HG03139 (cell line): Measurements from ENCODE around the gene CALML4.
A peak's percentile ranks its signal among the peaks of the same experiment; 100 is the strongest.
"Not testable (repeated sequence)": the region's sequence is repeated elsewhere in the genome, so short reads cannot be mapped to it uniquely, and the experiment has no call there.

ENCODE experiments used
- ATAC-seq: cut with Tn5 transposase; IDR thresholded peaks from one replicate; pipeline ENCODE4 v1.9.1; 2021; ENCODE audit not compliant: unreplicated experiment

The CALML4 gene

DNA sequence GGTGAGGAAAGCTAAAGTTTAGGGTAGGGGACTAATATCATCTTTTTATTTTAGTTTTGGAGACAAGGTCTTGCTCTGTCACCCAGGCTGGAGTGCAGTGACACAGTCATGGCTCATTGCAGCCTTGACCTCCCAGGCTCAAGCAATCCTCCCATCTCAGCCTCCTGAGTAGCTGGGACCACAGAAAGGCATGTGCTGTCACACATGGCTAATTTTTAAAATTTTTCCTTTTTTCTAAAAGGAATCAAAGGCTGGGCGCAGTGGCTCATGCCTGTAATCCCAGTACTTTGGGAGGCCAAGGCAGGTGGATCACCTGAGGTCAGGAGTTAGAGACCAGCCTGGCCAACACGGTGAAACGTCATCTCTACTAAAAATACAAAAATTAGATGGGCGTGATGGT lies 20.3 kb upstream of the CALML4 start:
- not testable (repeated sequence) for ATAC-seq

DNA sequence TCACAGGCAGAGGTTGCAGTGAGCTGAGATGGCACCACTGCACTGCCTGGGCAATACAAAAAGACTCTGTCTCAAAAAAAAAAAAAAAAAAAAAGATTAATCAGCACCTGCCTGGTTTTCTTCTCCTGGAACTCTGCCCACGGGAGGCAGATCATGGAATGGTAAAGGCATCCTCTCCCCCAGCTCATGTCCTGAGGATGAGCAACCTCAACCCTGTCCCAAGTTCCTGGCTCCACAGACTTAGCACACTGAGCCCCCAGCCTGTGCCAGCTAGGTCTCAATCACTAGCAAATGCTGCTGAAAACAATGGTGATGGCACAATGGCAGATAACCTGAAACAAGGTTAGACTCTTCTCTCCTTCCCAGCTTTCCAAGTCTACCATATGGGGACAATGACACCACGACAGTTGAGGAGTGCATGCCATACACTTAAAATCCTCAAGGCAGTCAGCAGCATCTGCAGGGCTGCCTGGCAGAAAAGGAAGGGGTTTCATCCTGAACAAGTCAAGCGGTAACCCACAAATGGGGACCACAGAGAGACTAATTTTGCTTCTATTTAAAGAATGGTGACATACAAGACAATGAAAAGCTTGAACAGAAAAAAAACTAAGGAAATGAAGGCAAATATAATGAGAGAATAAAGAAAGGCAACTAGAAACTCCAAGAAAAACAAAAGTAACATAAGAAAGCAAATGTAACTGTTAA lies 19.6 kb upstream of the CALML4 start:
- ATAC-seq, result no peak

DNA sequence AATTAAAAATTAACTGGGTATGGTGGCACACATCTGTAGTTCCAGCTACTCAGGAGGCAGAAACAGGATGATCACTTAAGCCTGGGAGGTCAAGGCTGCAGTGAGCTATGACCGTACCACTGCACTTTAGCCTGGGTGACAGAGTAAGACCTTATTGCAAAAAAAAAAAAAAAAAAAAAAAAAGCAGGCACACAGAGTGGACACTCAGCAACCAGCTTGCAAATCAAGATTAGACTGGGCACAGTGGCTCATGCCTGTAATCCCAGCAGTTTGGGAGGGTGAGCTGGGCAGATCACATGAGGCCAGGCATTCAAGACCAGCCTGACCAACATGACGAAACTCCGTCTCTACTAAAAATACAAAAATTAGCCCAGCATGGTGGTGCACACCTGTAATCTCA lies 19.0 kb upstream of the CALML4 start:
- ATAC-seq, result no peak

DNA sequence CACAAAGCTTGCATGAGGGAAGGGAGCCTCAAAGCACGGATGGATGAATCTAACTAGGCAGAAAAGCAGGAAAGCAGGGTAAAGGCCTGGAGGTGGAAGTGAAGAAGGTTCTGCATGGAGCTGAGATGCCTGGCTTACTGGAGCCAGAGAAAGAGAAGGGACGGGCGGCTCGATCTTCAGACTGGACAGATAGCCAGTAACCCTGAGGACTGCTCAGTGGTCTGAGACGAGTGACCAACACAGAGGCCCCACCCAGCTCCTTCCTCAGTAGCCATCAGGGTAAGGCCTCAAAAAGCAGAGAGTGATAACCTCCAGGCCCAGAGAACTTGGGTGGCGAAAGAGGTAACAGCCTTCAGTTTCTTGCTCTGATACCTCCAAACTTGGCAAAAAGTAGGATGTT lies 18.0 kb upstream of the CALML4 start:
- ATAC-seq, result no peak

DNA sequence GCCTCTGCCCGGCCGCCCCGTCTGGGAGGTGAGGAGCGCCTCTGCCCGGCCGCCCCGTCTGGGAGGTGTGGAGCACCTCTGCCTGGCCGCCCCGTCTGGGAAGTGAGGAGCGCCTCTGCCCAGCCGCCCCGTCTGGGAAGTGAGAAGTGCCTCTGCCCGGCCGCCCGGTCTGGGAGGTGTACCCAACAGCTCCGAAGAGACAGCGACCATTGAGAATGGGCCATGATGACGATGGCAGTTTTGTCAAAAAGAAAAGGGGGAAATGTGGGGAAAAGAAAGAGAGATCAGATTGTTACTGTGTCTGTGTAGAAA lies 17.3 kb upstream of the CALML4 start:
- ATAC-seq, result not testable (repeated sequence)

DNA sequence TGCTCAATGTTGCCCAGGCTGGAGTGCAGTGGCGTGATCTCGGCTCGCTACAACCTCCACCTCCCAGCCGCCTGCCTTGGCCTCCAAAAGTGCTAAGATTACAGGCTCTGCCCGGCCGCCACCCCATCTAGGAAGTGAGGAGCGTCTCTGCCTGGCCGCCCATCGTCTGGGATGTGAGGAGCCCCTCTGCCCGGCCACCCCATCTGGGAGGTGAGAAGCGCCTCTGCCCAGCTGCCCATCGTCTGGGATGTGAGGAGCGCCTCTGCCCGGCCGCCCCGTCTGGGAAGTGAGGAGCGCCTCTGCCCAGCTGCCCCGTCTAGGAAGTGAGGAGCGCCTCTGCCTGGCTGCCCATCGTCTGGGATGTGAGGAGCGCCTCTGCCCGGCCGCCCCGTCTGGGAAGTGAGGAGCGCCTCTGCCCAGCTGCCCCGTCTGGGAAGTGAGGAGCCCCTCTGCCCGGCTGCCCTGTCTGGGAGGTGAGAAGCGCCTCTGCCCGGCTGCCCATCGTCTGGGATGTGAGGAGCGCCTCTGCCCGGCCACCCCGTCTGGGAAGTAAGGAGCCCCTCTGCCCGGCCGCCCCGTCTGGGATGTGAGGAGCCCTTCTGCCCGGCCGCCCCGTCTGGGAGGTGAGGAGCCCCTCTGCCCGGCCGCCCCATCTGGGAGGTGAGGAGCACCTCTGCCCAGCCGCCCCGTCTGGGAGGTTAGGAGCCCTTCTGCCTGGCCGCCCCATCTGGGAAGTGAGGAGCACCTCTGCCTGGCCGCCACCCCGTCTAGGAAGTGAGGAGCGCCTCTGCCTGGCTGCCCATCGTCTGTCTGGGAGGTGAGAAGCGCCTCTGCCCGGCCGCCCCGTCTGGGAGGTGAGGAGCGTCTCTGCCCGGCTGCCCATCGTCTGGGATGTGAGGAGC lies 16.6 kb upstream of the CALML4 start:
- not testable (repeated sequence) for ATAC-seq

DNA sequence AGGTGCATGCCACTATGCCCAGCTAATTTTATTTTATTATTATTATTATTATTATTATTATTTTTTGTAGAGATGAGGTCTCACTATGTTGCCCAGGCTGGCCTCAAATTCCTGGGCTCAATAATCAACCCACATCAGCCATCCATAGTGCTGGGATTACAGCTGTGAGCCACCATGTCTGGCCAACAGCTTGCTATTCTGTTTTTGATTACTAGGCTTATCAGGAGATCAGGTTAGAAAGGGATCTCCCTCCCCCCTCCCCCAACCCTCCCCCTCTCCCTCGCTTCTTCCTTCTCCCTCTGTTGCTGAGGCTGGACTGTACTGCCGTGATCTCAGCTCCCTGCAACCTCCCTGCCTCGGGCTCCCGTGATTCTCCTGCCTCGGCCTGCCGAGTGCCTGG lies 15.8 kb upstream of the CALML4 start:
- no peak for ATAC-seq

DNA sequence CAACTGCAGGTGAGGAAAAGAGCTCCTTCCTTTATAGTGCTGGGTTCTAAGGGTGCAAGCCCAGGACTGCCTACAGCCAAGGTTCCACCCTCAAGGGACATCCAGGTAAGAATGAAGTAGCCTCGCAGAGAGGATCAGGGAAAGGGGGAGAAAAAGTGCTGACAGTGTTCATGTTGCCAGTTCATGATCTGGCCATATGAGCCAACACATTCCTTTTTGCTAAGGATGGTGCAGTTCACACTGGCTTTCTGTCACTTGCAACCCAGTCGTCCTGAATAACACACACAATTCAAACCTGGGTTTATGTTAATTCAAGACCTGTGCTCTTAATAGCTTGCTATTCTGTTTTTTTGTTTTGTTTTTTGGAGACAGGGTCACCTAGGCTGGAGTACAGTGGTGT lies 15.4 kb upstream of the CALML4 start:
- no peak for ATAC-seq

DNA sequence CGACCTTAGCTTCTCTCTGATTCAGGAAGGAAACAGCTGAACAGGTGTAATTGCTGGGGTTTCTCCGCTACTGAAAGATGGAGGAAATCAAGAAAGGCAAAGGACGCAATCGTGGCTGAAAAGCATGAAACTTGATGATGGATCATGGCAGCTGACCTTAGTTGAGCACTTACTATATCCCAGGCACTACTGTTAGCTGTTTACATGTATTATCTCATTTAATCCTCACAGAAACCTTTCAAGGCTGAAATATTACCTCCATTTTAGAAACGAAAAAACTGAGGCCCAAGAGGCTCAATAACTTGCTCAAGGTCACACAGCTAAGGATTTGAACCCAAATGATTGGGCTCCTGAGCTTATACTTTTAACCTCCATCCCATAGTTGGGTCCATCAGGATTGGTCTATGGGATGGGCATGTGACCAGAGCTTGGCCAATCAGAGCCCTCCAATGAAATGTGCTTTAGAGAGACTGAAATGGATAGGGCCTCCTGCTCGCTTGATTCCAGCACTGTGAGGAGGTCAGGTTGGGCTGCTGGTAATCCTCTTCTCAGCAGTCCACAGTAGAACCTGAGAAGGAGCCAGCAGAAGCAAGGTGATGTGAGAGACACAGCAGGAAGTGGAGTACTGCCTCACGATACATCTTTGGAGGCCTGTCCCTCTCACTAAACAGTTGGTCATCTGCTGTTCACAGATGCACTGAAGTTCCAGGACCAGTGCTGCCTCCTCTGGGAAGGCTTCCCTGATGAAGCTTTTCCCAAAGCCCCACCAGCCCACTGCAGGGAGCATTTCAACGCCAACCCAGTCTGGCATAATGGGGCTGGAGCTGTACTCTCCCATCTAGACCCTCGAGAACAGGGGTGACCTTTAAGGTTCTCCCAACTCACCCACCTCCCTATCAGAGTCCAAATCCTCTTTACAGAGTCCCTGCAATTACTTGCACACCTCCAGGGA lies 14.0 kb upstream of the CALML4 start:
- no peak for ATAC-seq

DNA sequence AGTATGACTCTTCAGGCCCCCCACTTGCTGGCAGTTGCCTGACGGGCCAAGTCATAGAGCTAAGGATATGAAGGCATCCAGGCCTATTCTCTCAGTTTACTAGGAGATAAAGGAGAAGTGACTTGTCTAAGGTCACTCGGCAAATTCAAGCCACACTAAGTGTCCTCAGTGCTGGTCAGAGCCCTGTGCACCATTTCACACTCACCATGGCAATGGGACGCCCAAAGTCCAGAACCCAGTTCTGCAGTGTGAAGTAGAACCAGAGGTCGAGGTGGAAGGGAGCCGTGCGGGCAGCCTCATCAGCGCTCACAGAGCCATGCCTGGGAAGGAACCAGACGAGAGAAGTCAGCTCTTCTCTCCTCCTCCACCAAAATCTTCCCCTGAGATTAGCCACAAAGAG lies 13.2 kb upstream of the CALML4 start:
- no peak for ATAC-seq

DNA sequence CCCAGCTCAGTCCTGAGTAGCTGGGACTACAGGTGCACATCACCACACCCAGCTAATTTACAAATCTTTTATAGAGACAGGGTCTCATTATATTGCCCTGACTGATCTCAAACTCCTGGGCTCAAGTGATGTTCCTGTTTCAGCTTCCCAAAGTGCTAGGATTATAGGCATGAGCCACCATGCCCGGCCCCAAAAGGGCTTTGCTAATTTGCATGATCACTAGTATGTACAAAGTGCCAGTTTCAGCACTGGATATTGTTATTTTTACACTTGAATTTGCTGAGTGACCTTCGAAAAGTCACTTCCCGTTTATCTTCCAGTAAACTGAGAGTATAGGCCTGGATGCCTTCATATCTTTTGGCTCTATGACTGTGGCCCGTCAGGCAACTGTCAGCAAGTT lies 12.2 kb upstream of the CALML4 start:
- no peak for ATAC-seq

DNA sequence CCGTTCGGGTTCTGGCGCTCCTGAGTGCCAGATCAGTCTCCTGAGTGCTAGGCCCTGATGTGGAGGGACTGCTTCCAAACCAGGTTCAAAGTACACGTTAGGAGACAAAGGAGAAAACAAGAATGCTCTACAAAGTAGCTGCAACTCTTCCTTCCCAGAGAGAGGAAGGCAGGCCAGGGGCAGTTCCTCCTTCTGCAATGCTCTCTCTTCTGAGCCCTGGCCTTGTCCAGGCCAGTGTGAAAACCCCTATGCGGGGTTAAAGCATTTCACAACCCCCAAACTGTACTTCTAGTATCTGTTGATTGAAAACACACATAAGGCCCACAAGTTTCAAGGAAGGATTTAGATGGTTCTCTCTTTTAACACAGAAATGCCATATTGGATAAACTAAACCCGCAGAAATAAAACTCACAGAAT lies 9.7 kb upstream of the CALML4 start:
- ATAC-seq, result no peak

DNA sequence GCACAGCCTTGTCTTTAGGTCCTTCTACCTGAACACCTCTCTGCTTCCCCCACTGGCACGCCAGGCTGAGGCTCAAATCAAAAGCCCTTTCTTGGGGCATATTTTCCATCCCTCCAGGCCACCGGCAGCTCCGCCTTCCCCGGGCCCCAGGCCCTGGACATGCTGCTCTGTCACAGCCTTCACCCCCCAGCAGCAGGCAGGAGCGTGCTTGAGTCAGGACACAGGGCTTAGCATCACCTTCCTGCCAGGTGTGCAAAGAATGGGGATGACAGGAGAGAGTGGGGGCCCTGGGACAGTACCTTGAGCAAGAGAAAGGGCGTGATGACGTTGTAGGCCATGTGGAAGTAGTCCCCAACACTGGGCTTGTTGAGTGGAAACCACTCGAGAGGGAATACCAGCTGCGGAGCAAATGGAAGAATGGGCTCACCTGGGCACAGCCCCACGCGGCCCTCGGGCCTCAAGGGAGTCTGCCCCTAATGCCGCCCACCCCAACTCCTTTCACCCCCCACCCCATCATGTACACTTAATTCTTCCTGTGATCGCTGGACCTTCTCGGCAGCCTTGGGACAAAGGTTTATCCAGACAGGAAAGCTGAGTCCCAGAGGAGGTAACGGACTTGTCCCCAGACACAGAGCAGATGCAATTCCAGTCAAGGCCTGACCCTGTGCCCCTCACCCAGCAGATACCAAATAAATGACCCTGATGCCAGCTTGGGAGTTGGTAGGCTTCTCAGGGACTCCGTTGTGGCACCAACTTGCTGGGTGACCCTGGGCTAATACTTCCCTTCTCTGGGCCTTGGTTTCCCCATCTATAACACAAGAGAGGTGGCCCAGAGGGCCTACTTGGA lies 9.1 kb upstream of the CALML4 start:
- ATAC-seq, result no peak

DNA sequence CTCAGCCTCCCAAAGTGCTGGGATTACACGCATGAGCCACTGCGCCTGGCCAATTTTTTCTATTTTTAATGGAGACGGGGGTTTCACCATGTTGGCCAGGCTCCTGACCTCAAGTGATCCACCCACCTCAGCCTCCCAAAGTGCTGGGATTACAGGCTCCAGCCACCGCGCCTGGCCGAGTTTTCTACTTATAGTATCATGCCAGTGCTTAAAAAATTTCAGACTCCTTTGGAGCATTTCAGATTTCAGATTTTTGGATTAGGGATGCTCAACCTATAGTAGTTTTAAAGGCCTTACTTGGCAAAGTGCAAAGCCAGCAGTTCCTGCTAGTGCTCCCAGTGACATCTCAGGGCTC lies 8.3 kb upstream of the CALML4 start:
- ATAC-seq, result not testable (repeated sequence)

DNA sequence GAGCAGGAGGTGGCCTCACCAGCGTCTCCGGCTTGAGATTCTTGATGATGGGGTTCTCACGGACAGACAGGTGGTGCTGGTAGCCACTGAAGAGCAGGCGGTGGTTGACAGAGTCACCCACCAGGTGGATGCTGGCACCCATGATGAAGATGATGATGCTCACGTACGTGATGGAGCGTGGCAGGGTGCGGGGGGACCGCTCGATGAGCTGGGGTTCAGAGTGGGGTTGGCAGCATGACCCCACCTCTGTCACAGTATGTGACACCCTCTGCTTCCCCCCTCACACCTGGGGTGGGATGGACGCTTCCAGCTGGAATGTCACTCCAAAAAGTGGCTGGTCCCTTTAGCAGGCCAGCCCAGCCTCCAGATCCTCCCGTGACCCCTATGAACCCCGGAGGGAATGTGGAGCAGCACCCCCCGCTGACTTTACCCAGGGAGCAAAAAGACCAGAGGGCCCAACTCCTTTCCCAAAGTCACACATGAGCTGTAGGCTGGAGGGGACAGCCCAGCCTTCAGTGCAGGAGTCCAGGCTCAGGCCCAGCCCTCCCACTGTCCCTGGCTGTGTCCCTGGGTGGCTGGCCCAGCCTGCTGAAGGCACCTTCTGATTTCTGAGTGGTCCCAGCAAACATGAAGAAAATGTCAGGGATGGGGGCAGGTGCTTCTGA lies 6.7 kb upstream of the CALML4 start:
- ATAC-seq, result no peak

DNA sequence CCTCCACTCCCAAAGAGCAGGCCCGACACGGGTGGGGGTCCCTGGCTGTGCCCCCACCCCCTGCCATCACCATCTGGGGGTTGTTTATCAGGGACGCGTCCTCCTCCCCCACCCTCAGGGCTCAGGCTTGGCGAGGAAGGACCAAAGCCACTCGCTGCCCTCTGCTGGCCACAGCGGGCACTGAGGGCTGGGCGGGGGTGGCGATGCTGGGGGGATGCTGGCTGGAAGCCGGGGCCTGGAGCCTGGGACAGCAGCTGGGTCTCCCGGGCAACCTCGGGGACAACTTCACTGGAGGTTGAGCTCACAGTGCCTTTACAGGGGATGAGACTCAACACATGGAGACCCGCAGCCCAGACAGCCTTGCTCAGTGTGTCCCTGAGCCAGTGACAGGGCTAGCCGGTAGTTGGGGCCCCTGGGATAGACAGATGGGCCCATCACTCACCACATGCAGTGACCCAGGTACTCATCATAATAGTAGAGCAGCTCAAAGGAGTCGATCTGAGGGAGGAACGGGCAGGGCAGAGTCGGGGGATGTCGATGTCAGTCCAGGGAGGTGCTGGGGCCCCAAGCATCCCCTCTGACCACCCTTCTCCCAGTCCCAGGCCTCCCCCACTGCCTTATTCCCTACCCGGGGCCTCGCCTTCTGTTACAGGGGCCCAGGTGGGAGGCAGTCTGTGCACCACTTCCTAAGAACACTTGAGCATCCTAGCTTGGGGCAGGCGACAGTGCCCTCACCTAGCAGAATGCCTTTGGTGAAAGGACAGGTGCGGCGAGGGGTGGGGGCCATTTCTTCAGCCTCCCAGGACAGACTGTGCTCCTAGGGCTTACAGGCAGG lies 5.9 kb upstream of the CALML4 start:
- ATAC-seq, result no peak

DNA sequence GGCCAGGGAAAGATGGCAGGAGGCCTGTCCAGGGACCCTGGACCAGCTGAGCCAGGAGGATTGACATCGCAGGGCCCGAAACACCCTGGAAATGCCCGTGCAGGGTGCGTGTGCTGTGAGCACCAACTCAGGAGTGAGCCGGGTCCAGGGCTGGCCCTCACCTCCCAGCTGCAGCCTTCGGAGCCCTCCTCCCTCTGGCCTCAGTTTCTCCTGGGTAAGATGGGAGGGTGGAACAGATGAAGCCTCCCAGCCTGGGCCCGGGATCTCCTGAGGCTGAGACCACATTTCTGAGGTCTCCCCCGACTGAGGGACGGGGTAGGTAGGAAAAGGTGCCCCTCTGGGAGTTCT lies 5.3 kb upstream of the CALML4 start:
- no peak for ATAC-seq

DNA sequence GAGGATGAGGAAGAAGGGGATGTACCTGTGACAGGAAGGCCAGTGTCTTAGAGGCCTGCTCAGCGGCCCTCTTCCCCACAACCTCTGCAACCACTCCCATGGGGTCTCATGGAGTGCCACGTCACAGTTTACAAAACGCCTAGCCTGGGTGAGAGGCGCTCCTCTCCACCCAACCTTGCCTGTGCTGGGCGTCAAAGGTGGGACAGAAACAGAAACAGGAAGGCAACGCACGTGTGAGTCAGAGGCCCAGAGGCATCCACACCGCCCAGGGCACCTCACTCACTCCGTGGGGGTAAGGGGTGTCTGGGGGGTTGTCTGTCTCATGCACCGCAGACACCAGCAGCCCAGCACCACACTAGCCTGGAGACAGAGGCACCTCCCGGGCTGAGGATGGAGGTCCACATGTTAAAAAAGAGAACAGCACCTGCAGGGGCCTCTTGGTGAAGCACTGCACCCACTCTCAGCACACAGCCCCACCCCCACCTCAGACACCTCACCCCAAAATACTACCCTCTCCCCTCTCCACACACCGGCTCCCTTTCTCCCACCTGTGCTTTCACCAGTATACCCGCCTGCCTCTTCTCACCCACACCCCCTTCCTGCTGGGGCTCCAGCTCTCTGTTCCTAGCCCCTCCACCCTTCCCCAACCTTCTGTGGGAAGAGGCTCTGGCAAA lies 4.7 kb upstream of the CALML4 start:
- ATAC-seq, result peak; percentile 41

DNA sequence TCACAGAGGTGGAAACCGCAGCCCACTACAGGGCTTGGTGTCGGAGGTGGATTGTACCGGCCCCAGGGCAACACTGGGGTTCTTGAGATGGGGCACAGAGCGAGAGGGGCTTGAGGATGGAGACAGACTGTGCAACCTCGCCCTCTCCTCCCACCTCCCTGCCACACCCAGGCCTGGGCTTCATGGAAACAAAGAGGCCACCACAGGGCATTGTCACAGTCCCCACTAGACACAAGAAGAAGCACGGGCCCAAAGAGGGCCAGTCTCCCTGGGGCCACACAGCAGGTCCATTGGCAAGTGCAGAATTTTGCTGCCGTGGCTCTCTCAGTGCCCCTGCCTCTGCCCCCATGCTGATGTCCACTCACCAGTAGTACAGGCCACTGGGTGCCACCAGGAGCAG lies 4.1 kb upstream of the CALML4 start:
- no peak for ATAC-seq
